IgD-negative memory B cell (primary cell): Measurements from ENCODE around the gene KCNG3. TPM values are rescaled to one million over a fixed set of nuclear protein-coding genes. Genes with fewer than 3 reads are reported as not detected.

Experiments
- H3K27ac Mint-ChIP-seq, 3 donors: one replicate each; pipeline ENCODE4 v1.8.0; 2020 to 2022; ENCODE audit warnings: mild to moderate bottlenecking in 3 of 3, mixed read lengths in 3 of 3, moderate library complexity in 1 of 3
- H3K27me3 Mint-ChIP-seq: one replicate; pipeline ENCODE4 v1.8.0; 2021; ENCODE audit warnings: mixed read lengths
- H3K36me3 Mint-ChIP-seq: one replicate; pipeline ENCODE4 v1.8.0; 2020; ENCODE audit warnings: mild to moderate bottlenecking, mixed read lengths
- H3K4me1 Mint-ChIP-seq, 3 donors: one replicate each; pipeline ENCODE4 v1.8.0; 2020 to 2022; ENCODE audit warnings: mixed read lengths in 3 of 3, mild to moderate bottlenecking in 1 of 3
- H3K4me3 Mint-ChIP-seq, 4 donors: one replicate each; pipeline ENCODE4 v1.8.0; 2020 to 2022; ENCODE audit warnings: mild to moderate bottlenecking in 4 of 4, mixed read lengths in 4 of 4, moderate library complexity in 3 of 4
- H3K9me3 Mint-ChIP-seq, 3 donors: one replicate each; pipeline ENCODE4 v1.8.0; 2020 to 2021; ENCODE audit warnings: mixed read lengths in 3 of 3, mild to moderate bottlenecking in 1 of 3
- polyA plus RNA-seq: library from polyadenylated mRNA; unstranded; fragments of 300-500 nt; fragmentation: Illumina TruSeq; gene quantifications from one replicate; pipeline ENCODE4 v1.2.3, GENCODE V29; 2021

The KCNG3 gene, protein sequence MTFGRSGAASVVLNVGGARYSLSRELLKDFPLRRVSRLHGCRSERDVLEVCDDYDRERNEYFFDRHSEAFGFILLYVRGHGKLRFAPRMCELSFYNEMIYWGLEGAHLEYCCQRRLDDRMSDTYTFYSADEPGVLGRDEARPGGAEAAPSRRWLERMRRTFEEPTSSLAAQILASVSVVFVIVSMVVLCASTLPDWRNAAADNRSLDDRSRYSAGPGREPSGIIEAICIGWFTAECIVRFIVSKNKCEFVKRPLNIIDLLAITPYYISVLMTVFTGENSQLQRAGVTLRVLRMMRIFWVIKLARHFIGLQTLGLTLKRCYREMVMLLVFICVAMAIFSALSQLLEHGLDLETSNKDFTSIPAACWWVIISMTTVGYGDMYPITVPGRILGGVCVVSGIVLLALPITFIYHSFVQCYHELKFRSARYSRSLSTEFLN
- polyA plus RNA-seq: not detected

DNA sequence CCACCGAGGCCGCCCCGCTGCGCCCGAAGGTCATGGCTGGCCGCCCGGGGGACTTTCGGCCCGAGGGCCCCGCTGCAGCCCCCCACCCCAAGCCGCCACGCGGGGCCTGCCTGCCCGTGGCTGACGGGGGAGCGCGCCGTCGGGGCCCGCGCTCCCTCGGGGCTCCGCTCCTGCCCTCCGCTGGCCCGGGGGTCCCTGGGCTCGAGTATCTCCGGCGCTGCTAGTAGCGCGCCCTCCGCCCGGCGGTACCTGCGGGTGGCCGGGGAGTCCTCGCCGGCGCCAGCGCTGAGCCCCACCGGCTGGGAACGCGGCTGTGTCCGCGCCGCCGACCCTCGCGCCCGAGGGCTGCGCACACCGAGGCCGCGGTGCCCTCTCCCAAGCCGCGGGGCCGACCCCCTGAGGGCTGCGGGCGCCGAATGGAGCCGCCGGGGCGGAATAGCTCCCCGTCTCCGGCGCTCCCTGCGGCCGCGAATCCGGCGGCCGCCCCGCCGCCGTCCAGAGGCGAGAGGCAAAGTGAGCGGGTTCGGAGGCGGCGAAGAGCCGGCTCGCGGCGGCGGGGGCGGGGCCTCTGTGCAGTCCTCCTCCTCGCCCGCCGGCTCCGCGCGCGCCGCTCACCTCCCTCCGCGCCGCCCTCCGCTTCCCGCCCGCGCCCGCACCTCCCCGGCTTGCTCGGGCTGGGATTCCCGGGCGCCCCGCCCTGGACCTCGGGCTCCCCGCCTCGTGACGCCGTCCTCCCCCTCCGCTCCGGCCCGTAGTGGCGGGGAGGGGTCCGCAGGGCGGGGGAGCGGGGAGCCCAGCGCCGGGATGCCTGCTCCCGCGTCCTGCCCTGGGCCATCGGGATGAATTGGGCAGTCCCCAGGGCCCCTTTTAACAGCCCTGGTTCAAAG is at the start of gene KCNG3:
Gene KCNG3 (minus strand): TSS at position 515 of the 887 bp plus-strand sequence. CDS start 481 bp downstream, at position 34.
- H3K4me1 Mint-ChIP-seq: peaks cover 0 to 7% (median 5%) of the 10 kb centered on the region in 3 donors
- peaks cover 25% of the 10 kb centered on the region for H3K27me3 Mint-ChIP-seq
- no peaks in the 10 kb centered on the region for H3K9me3 Mint-ChIP-seq
- H3K36me3 Mint-ChIP-seq: no peaks in the 10 kb centered on the region
- H3K4me3 Mint-ChIP-seq: peak within 1 kb of the TSS; percentile 82 to 98 (median 94)
- H3K27ac Mint-ChIP-seq: peak within 1 kb of the TSS; percentile 65 to 77 (median 76)

DNA sequence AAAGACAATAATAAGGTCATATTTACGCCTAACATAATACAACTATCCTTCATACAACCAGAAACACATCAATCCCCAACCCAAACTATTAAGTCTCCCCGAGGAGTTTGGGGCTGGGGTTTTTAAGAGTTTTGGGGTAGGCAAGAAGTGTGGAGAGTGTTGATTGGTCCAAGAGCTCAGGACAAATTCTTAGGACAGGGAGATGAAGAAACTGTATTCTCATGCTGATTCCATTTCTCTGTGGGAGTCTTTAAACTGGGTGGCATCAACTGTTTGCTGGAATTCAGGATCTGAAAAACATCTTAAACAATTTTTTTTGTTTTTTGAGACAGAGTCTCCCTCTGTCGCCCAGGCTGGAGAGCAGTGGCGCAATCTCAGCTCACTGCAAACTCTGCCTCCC is 49.1 kb upstream of the KCNG3 start:
- Mint-ChIP-seq H3K36me3 (no peaks in the 10 kb centered on the region), H3K27me3 (no peaks in the 10 kb centered on the region), H3K4me3 (no peak overlapping the region), H3K4me1 (peaks cover 8 to 10% (median 9%) of the 10 kb centered on the region in 3 donors), H3K9me3 (peaks cover 0 to 3% (median 3%) of the 10 kb centered on the region in 3 donors), H3K27ac (no peak overlapping the region)

DNA sequence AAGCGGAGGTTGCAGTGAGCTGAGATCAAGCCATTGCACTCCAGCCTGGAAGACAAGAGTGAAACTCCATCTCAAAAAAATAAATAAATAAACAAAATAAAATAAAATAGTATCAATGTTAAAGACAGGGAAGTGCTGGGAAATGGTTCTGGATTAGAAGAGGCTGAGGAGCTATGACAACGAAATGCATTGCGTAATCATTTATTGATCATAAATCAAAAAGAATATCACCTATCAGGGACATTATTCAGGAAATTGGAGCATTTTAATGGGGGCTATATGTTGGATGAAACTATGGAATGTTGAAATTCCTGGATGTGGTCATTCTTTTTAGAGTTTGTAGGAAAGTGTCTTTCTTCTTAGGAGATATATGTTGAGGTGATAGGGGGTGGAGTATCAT is 43.7 kb upstream of the KCNG3 start:
- H3K27me3 Mint-ChIP-seq: no peaks in the 10 kb centered on the region
- H3K36me3 Mint-ChIP-seq: peaks cover 7% of the 10 kb centered on the region
- H3K4me1 Mint-ChIP-seq: no peaks in the 10 kb centered on the region
- no peak overlapping the region for H3K27ac Mint-ChIP-seq
- H3K9me3 Mint-ChIP-seq: peaks cover 0 to 3% (median 3%) of the 10 kb centered on the region in 3 donors
- no peak overlapping the region for H3K4me3 Mint-ChIP-seq

DNA sequence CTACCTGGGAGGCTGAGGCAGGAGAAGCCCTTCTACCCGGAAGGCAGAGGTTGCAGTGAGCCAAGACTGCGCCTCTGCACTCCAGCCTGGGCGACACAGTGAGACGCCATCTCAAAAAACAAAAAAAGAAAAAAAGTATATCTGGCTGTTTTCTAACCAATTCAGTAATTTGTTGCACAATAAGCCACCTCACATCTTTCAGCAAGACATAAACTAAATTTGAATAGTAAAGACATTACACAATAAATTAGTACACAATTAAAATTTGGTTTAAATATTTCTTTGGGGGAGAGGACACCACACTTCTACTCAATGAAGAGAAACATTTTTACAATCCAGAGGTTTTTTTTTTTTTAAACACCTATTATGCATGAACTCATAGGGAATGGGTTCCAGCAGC is 38.6 kb upstream of the KCNG3 start:
- H3K27me3 Mint-ChIP-seq: no peaks in the 10 kb centered on the region
- H3K9me3 Mint-ChIP-seq: no peaks in the 10 kb centered on the region
- no peak overlapping the region for H3K4me3 Mint-ChIP-seq
- peaks cover 7% of the 10 kb centered on the region for H3K36me3 Mint-ChIP-seq
- no peak overlapping the region for H3K27ac Mint-ChIP-seq
- no peaks in the 10 kb centered on the region for H3K4me1 Mint-ChIP-seq

DNA sequence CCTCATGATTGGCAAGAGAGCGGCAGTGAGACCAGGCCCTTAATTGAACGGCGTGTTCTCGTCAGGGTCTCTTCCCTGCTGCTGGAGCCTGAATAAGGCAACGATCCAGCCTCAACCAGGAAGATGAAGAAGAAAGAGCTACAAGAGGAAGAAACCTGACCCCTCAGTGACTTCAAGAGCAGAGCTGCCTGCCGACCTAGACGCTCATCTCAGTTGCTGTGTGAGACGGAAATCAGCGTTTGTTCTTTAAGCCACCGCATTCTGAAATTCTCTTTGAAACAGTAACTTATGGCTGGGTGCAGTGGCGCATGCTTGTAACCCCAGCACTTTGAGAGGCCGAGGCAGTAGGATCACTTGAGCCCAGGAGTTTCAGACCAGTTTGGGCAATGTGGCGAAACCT is 29.6 kb upstream of the KCNG3 start:
- H3K4me3 Mint-ChIP-seq: no peak overlapping the region
- H3K27me3 Mint-ChIP-seq: no peaks in the 10 kb centered on the region
- H3K27ac Mint-ChIP-seq: no peak overlapping the region
- peaks cover 1% of the 10 kb centered on the region for H3K36me3 Mint-ChIP-seq
- H3K4me1 Mint-ChIP-seq: no peaks in the 10 kb centered on the region
- no peaks in the 10 kb centered on the region for H3K9me3 Mint-ChIP-seq

DNA sequence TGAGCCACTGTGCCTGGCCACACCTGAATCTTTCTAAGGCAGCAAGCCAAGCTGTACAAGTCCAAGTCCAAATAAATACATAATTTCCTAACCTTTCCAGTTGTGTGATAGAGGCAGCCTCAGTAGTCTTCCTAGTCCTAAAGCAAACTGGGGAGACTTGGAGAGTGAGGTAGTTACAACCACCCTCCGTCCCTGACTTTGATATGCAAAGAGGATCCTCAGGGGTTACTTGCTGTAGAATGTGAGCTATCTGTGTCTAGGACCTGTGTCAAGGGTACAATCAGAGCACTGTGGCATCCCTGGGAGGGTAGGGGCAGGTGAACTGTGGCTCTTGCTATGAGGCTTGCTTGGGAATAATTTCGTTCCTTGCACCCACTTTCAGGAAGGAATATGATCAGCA is 28.3 kb upstream of the KCNG3 start:
- no peak overlapping the region for H3K4me3 Mint-ChIP-seq
- peaks cover 1% of the 10 kb centered on the region for H3K36me3 Mint-ChIP-seq
- no peaks in the 10 kb centered on the region for H3K4me1 Mint-ChIP-seq
- H3K27ac Mint-ChIP-seq: no peak overlapping the region
- H3K9me3 Mint-ChIP-seq: no peaks in the 10 kb centered on the region
- no peaks in the 10 kb centered on the region for H3K27me3 Mint-ChIP-seq

DNA sequence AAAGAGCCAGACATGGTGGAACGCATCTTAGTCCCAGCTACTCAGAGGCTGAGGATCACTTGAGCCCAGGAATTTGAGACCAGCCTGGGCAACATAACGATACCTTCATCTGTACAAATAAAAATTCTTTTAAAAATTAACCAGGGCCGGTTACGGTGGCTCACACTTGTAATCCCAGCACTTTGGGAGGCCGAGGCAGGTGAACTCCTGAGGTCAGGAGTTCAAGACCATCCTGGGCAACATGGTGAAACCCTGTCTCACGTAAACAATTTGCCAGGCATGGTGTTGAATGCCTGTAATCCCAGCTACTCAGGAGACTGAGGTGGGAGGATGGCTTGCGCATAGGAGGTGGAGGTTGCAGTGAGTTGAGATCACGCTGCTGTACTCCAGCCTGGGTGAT is 25.8 kb upstream of the KCNG3 start:
- no peak overlapping the region for H3K4me3 Mint-ChIP-seq
- peaks cover 0 to 3% (median 0%) of the 10 kb centered on the region in 3 donors for H3K4me1 Mint-ChIP-seq
- H3K27ac Mint-ChIP-seq: no peak overlapping the region
- peaks cover 0 to 4% (median 0%) of the 10 kb centered on the region in 3 donors for H3K9me3 Mint-ChIP-seq
- H3K36me3 Mint-ChIP-seq: peaks cover 1% of the 10 kb centered on the region
- no peaks in the 10 kb centered on the region for H3K27me3 Mint-ChIP-seq

DNA sequence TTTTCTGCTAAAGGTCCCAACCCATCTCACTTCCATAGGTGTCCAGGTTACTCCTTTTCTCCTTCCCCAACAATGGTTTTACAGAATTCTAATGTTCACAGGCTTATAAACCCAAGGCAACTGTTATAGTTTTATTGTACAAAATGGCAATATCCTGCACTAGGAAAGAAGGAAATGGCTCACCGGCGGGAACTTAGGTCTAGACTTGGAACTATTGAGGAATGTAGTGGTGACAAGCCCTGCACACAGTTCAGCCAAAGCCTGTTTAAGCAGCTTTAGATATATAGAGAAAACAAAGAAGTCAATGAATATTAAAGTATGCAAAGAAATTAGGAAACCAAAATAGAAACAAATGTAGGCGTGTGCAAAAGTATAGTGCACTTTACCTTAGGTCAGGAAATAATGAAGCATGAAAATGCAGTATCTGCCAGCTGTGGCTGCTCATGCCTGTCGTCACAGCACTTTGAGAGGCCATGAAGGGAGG is 22.7 kb upstream of the KCNG3 start:
- peaks cover 0 to 7% (median 0%) of the 10 kb centered on the region in 3 donors for H3K4me1 Mint-ChIP-seq
- H3K9me3 Mint-ChIP-seq: peaks cover 0 to 4% (median 0%) of the 10 kb centered on the region in 3 donors
- no peaks in the 10 kb centered on the region for H3K27me3 Mint-ChIP-seq
- H3K27ac Mint-ChIP-seq: no peak overlapping the region
- no peak overlapping the region for H3K4me3 Mint-ChIP-seq
- H3K36me3 Mint-ChIP-seq: no peaks in the 10 kb centered on the region

DNA sequence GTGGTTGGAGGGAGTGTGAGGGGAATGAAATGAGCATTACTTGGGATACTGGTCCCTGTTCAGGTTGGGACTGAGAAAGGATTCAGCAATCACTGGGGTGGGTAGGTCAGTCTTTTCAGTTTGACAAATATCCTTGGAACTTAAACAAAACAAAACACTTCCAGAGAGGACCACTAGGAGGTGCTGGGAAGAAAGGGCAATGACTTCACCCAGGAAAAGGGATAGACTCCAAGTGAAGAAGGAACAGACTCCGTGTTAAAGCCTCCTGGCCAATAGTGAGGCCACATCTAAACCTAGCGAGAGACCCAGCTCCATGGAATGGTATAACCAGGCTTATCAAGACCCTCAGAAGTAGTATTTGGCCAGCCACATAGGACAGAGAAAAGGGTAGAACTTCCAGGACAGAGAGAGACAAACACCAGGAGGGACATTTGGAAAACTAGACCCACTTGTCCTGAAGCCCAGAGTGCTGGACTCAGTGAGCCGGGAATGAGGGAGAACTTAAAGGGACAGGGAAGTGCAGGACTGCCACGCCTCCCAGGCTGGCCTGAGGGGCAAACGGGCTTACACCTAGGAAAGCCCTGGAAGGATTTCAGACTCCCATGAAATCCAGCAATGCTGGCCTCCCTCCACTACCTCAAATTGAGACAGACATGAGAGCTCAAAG is 19.6 kb upstream of the KCNG3 start:
- H3K4me1 Mint-ChIP-seq: peaks cover 0 to 13% (median 0%) of the 10 kb centered on the region in 3 donors
- H3K36me3 Mint-ChIP-seq: no peaks in the 10 kb centered on the region
- H3K9me3 Mint-ChIP-seq: peaks cover 0 to 4% (median 0%) of the 10 kb centered on the region in 3 donors
- H3K4me3 Mint-ChIP-seq: peak overlapping the region in 1 of 4 donors; percentile 44
- no peak overlapping the region for H3K27ac Mint-ChIP-seq
- H3K27me3 Mint-ChIP-seq: no peaks in the 10 kb centered on the region

DNA sequence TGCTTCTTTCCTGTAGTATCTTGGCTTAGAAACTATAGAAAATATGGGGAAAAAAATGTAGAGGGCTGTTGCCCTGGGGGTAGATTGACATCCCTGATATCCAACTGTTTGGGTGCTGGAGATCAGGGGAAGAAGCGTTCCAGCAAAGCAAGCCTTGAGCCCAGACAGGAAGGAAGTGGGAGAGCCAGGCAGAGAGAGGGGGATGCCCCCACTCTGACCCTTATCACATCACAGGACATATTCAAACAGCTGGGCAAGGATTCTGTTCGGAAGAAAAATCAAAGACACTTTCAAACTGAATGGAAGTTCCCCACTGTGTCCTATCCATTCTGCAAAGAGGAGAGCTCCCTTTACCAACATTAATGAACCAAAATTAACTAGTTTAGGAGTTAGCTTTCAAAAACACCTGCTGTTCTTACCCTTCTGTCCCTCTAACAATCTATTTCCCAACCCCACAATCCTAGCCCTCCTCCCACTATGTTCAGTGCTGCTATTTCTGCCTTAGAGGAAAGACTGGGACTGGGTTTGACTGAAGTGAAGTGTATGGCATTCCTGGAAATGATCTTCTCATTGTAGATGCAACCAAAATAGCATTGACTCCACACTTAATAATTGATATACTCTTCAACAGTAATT is 16.9 kb upstream of the KCNG3 start:
- Mint-ChIP-seq H3K4me3 (peak overlapping the region in 1 of 4 donors; percentile 61), H3K4me1 (peaks cover 0 to 11% (median 0%) of the 10 kb centered on the region in 3 donors), H3K36me3 (no peaks in the 10 kb centered on the region), H3K27ac (peak overlapping the region in 1 of 3 donors; percentile 14), H3K9me3 (no peaks in the 10 kb centered on the region), H3K27me3 (no peaks in the 10 kb centered on the region)

DNA sequence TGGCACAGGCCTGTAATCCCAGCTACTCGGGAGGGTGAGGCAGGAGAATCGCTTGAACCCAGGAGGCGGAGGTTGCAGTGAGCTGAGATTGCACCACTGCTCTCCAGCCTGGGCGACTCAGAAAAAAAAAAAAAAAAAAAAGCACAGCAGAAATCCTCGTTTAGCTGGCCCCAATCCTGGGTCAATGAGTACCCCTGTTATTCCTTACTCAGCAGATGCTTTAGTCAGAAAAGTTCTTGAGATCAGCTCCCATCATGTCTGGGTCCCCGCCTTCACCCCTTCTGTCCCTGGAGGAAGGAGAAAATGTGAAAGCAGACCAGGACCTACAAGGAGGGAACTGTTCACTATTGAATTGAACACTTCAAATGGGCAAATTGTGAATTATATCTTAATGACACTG is 16.4 kb upstream of the KCNG3 start:
- H3K36me3 Mint-ChIP-seq: no peaks in the 10 kb centered on the region
- no peaks in the 10 kb centered on the region for H3K27me3 Mint-ChIP-seq
- no peak overlapping the region for H3K4me3 Mint-ChIP-seq
- H3K9me3 Mint-ChIP-seq: no peaks in the 10 kb centered on the region
- H3K27ac Mint-ChIP-seq: peak overlapping the region in 1 of 3 donors; percentile 14
- peaks cover 0 to 11% (median 0%) of the 10 kb centered on the region in 3 donors for H3K4me1 Mint-ChIP-seq

DNA sequence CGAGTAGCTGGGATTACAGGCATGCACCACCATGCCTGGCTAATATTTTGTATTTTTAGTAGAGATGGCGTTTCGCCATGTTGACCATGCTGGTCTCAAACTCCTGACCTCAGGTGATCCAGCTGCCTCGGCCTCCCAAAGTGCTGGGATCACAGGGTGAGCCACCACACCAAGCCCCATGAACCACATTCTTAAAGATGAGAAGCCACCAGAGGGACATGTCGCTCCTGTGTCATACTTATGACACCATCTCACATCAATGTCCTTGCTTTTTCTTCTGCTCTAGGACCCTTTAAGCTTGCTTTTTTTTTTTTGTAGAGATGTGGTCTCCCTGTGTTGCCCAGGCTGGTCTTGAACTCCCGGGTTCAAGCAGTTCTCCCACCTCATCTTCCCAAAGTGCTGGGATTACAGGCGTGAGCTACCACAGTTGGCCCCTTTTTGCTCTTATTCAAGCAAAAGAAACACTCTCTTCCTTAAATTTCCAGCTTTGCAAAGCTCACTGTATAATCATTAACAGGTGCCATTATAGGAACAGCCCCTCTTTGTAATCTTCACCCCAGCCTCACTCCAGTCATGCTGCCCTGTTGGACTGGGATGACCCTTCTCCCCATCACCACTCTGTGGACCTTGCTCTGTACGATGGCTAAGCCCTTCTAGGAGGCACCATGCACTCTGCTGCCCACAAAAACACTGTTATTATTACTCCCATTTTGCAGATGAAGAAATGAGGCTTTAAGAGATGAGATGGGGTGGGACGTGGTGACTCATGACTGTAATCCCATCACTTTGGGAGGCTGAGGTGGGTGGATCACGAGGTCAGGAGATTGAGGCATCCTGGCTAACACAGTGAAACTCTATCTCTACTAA is 10.8 kb upstream of the KCNG3 start:
- peak overlapping the region in 1 of 4 donors; percentile 9 for H3K4me3 Mint-ChIP-seq
- H3K4me1 Mint-ChIP-seq: no peaks in the 10 kb centered on the region
- peak overlapping the region in 1 of 3 donors; percentile 39 for H3K27ac Mint-ChIP-seq
- H3K9me3 Mint-ChIP-seq: peaks cover 0 to 2% (median 0%) of the 10 kb centered on the region in 3 donors
- no peaks in the 10 kb centered on the region for H3K27me3 Mint-ChIP-seq
- H3K36me3 Mint-ChIP-seq: no peaks in the 10 kb centered on the region

DNA sequence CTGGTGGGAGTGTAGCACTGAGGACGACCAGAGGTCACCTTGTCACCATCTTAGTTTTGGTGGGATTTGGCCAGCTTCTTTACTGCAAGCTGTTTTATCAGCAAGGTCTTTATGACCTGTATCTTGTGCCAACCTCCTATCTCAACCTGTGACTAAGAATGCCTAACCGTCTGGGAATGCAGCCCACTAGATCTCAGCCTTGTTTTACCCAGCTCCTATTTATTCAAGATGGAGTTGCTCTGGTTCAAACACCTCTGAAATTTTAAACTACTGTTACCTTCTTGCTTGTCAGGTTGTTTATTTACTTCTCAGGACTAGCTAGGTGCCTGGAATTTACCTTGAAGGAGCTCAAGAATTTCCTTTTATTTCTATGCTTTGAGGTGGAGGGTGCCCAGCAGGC is 9.5 kb upstream of the KCNG3 start:
- H3K27ac Mint-ChIP-seq: no peak overlapping the region
- H3K4me3 Mint-ChIP-seq: no peak overlapping the region
- H3K9me3 Mint-ChIP-seq: peaks cover 0 to 2% (median 0%) of the 10 kb centered on the region in 3 donors
- no peaks in the 10 kb centered on the region for H3K27me3 Mint-ChIP-seq
- H3K36me3 Mint-ChIP-seq: no peaks in the 10 kb centered on the region
- no peaks in the 10 kb centered on the region for H3K4me1 Mint-ChIP-seq
